SH-SY5Y (cell line): ENCODE results near the gene GNG14.

Source experiments
- GATA2 ChIP-seq: IDR thresholded peaks from 2 replicates; pipeline ENCODE4 v1.6.1; 2011; ENCODE audit warnings: mild to moderate bottlenecking, low read depth, low read length
- GATA3 ChIP-seq: IDR thresholded peaks from 2 replicates; pipeline ENCODE4 v1.6.1; 2011; ENCODE audit warnings: low read depth, mild to moderate bottlenecking, low read length, moderate library complexity

GRCh38 chr19:12638611-12639182, 49.1 kb upstream of the GNG14 start:
- TF ChIP-seq GATA2, result no peak
- TF ChIP-seq GATA3, result no peak
